Central memory CD8-positive, alpha-beta T cell (primary cell): Measurements from ENCODE around the gene MVB12A.

Experiments
- ATAC-seq: fragments of 150-1000 bp; cut with Tn5 transposase; replicated peaks from 2 replicates; pipeline ENCODE4 v1.10.0; 2022; ENCODE audit warnings: mild to moderate bottlenecking, moderate FRiP score, moderate number of reproducible peaks; ENCODE audit not compliant: poor library complexity, severe bottlenecking; ENCODE audit errors: extremely low read depth
- DNase-seq, 2 donors: peaks; one replicate each; pipeline ENCODE4 v3.0.0; 2021; ENCODE audit warnings: low spot score in 2 of 2
- H3K27ac Mint-ChIP-seq: one replicate; pipeline ENCODE4 v1.8.0; 2022; ENCODE audit warnings: low read depth, mild to moderate bottlenecking, moderate library complexity, mixed read lengths
- H3K27me3 Mint-ChIP-seq: one replicate; pipeline ENCODE4 v1.8.0; 2022; ENCODE audit warnings: mixed read lengths
- H3K36me3 Mint-ChIP-seq: one replicate; pipeline ENCODE4 v1.8.0; 2022; ENCODE audit warnings: mild to moderate bottlenecking, moderate library complexity, mixed read lengths; ENCODE audit not compliant: insufficient read depth
- H3K4me1 Mint-ChIP-seq: one replicate; pipeline ENCODE4 v1.8.0; 2022; ENCODE audit warnings: mixed read lengths
- H3K4me3 Mint-ChIP-seq: one replicate; pipeline ENCODE4 v1.8.0; 2022; ENCODE audit warnings: mild to moderate bottlenecking, moderate library complexity, mixed read lengths
- H3K9me3 Mint-ChIP-seq: one replicate; pipeline ENCODE4 v1.8.0; 2022; ENCODE audit warnings: mixed read lengths

MVB12A gene

DNA sequence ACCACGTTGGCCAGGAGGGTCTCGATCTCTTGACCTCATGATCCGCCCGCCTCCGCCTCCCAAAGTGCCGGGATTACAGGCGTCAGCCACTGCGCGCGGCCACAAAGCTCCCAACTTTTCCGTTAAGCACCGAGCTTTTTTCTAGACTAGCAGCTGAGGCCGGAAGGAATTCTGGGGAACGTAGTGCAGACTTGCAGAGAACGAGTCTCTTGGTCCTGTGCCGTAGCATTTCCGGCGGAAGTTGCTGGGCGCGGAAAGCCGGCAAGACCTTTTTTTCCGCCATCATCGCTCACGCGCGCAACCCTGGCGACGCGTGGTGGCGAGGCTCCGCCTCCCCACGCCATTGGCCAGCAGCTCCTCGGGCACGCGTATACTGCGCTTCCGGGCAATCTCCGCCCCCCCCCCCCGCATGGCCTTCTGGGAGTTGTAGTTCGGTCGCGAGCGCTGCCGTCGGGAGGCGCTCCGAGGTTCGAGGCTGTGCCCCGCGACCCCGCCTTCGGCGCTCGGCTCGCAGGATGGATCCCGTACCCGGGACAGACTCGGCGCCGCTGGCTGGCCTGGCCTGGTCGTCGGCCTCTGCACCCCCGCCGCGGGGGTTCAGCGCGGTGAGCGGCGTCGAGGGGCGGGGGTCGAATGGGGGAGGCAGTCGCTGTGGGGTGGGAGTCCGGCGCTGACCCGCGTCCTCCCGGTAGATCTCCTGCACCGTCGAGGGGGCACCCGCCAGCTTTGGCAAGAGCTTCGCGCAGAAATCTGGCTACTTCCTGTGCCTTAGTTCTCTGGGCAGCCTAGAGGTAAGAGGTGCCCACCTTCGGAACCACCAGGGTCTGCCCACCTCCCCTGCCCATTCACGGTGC lies at the start of gene MVB12A:
Gene MVB12A, plus strand, starts transcription at position 427 of the 854 bp plus-strand sequence. Its CDS starts 89 bp downstream, at position 516.
- Mint-ChIP-seq H3K36me3 (peaks cover 8% of the 10 kb centered on the region), H3K9me3 (no peaks in the 10 kb centered on the region), H3K4me3 (peak within 1 kb of the TSS; percentile 87), H3K4me1 (peaks cover 18% of the 10 kb centered on the region), H3K27ac (peak within 1 kb of the TSS; percentile 76), H3K27me3 (no peaks in the 10 kb centered on the region)
- ATAC-seq: peak; percentile 94
- DNase-seq: peak; percentile 85 to 93

DNA sequence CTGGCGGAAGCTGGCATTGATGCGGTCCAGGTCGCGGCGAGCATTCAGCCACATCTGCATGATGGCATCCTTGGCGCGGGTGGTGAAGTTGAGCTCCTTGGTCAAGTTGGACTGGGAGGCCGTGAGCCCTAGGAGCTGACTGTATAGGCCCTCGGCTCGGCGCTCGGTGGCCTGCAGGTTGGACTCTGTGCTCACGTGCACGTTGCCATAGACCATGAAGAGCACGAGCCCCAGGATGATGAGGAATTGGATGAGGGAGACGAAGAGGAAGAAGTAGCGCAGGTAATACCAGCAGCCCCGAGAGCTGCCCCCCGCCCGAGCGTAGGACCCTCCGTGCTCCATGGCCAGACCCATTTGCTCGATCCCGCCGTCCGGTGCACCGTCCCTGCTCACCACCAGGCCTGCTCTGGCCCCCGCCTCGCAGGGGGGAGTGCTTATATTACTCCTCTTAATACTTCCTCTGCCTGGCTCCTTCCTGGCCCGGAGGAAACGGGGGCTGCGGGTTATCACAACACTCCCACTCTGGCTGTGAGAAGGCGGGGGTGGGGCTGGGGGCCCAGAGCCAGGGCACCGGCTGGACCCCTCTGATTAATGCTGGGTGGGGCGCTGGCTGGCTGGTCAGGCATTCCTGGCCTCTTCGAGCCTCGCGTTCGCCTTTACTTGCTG lies 42.8 kb upstream of the MVB12A start, which contains the start of gene PLVAP:
Gene PLVAP, minus strand, starts transcription at position 408 of the 666 bp plus-strand sequence. Its CDS starts 54 bp downstream, at position 354.
- H3K9me3 Mint-ChIP-seq: no peaks in the 10 kb centered on the region
- peaks cover 25% of the 10 kb centered on the region for H3K27me3 Mint-ChIP-seq
- no peak within 1 kb of the TSS for H3K27ac Mint-ChIP-seq
- no peak for ATAC-seq
- no peak for DNase-seq
- H3K4me1 Mint-ChIP-seq: no peaks in the 10 kb centered on the region
- no peak within 1 kb of the TSS for H3K4me3 Mint-ChIP-seq
- H3K36me3 Mint-ChIP-seq: no peaks in the 10 kb centered on the region

DNA sequence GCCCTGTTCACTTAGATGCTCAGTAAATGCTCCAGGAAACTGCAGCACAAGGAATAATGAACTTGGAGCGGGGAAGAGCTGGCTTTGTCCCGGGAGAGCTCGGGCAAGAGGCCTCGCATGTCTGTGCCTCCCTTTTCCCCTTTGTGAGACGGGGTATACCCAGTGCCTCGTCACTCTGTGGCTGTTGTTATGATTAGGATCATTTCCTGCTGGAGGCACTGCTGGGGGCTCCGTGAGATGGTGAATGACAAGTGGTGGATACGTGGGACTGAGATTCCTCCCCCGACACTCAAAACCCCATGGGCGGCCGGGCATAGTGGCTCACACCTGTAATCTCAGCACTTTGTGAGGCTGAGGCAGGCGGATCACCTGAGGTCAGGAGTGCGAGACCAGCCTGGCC lies 41.6 kb upstream of the MVB12A start:
- H3K9me3 Mint-ChIP-seq: no peaks in the 10 kb centered on the region
- no peak overlapping the region for H3K4me3 Mint-ChIP-seq
- ATAC-seq (no peak), DNase-seq (no peak)
- H3K27me3 Mint-ChIP-seq: peaks cover 25% of the 10 kb centered on the region
- H3K4me1 Mint-ChIP-seq: no peaks in the 10 kb centered on the region
- H3K27ac Mint-ChIP-seq: no peak overlapping the region
- H3K36me3 Mint-ChIP-seq: no peaks in the 10 kb centered on the region

DNA sequence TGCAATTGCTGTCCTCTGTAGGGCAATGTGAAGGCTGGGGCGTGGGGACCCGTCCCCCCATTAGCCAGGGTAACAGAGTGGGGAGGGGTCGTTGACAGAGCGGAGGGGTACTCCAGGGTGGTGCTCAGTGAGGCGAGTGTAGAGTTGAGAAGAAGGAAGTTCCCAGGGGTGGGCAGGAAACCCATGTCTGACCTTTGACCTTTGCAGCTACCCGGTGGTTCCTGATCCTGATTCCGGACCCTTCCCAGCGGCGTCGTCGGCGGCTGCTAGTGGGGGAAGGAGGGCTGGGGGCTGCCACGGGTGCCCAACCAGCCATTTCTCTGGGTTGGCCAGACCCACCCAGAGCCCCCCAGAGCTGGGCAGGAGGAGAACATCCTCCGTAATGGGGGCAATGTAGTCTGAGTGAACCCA lies 40.6 kb upstream of the MVB12A start:
- ATAC-seq: no peak

DNA sequence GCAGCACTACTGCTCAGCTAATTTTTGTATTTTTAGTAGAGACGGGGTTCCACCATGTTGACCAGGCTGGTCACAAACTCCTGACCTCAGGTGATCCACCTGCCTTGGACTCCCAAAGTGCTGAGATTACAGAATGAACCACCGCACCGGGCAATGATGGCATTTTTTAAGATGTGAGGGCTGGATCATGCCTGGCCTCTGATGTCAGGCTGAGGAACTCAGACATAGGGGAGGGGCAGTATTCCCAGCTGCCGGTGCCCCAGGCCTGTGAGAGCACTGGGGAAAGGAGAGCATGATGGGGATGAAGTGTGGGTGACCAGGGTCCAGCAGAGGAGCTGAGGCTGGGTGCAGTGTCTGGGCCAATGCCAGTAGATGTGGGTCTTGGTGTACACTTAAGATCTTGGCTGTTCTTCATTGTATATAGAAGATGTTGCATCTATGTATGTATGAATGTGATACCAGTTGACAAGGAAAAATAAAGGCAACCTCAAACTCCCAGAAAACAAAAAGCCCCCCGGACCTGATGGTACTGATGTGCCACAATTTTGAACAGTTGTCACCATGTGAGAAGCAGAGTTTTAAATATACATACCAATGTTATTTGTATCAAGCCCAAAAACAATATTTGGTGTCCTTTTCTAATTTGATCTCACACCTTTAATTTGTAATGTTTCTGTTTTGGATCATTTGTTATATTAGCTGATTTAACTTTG lies 39.3 kb upstream of the MVB12A start:
- no peaks in the 10 kb centered on the region for H3K36me3 Mint-ChIP-seq
- H3K9me3 Mint-ChIP-seq: no peaks in the 10 kb centered on the region
- H3K27ac Mint-ChIP-seq: no peak overlapping the region
- H3K4me3 Mint-ChIP-seq: no peak overlapping the region
- DNase-seq (no peak), ATAC-seq (no peak)
- H3K27me3 Mint-ChIP-seq: peaks cover 25% of the 10 kb centered on the region
- no peaks in the 10 kb centered on the region for H3K4me1 Mint-ChIP-seq

More for the DNA sequence above, 40.6 kb upstream of the MVB12A start:
- Mint-ChIP-seq H3K9me3 (no peaks in the 10 kb centered on the region), H3K27ac (no peak overlapping the region), H3K27me3 (peaks cover 25% of the 10 kb centered on the region), H3K36me3 (no peaks in the 10 kb centered on the region), H3K4me3 (no peak overlapping the region), H3K4me1 (no peaks in the 10 kb centered on the region)
- no peak for DNase-seq

DNA sequence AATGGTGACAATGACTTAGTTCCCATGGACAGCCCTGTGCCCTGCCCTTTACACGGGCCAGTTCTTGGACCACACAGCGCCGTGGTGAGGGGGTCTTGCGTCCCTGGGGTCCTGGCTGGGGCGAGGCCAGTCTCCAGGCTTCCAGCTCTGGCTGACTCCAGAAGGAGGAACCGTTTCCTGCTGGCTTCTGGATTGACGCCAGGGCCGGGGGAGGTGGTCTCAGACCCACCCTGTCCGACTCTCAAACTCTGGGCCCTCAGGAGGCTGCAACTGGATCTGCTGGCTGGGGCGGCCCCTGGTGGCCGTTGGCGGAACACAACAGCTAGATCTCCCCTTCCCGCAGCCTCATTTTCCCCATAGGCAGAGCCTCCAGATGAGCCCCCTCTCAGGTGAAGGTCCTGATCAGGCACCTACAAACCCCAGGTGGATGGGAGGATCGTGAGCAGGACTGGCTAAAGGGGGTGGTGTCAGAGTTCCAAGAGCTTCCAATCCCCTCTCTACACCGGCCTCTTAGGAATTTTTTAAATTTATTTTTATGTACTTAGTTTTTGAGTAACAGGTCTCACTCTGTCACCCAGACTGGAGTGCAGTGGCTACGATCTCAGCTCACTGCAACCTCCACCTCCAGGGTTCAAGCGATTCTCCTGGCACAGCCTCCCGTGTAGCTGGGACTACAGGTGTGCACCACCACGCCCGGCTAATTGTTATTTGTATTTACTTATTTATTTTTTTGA lies 33.8 kb upstream of the MVB12A start:
- ATAC-seq (no peak), DNase-seq (peak; percentile 26 to 47)
- Mint-ChIP-seq H3K27ac (no peak overlapping the region), H3K27me3 (no peaks in the 10 kb centered on the region), H3K4me3 (no peak overlapping the region), H3K9me3 (no peaks in the 10 kb centered on the region), H3K4me1 (peaks cover 5% of the 10 kb centered on the region), H3K36me3 (peaks cover 4% of the 10 kb centered on the region)

DNA sequence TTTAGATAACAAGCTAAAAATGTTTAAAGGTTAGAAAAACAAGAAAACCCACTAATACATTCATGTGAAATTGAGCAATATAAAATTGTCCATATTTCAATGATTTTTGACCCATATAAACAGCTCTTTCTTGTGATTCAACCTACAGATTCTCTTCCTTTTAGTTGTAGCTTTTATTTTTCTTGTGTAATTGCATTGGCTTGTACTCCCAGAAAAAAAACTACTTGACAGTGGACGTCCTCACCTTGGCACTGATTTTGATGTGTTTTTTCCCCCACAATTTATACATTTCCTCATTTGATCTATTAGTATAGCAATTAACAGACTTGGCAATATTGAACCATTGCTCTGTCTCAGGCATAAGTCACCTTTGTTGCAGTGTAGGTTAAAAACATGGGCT lies 30.6 kb upstream of the MVB12A start:
- Mint-ChIP-seq H3K4me3 (no peak overlapping the region), H3K9me3 (no peaks in the 10 kb centered on the region), H3K27me3 (no peaks in the 10 kb centered on the region), H3K27ac (no peak overlapping the region), H3K36me3 (peaks cover 8% of the 10 kb centered on the region), H3K4me1 (peaks cover 13% of the 10 kb centered on the region)
- DNase-seq (no peak), ATAC-seq (no peak)

DNA sequence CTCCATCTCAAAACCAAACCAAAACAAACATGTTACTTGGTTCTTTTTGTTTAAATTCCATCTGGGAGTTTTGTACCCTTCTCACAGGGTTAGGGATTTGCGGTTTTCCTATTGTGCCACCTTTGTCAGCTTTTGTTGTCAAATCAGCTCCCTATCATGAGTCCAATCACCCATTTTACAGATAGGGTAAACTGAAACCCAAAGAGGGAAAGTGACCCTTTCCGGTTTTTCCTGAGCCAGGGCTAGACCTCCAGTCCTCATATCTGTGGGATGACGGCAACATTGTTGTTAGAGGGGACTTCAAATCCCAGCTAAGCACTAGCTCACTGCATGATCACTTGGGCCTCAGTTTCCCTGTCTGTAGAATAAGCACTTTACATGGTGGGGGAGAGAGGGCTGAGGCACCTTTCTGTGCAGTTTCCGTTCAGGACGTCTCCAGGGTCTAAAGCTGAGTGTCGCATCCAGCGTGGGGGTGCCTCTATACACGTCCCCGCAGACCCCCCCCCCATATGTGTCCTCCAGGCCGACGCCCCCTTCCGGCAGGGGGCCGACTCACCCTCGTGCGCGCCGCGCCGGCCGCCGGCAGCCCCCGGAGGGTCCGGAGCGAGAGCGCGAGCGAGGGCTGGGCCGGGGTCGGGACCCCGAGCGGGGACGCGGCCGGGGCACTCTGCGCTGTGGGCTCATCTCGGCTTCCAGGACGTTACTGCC lies 29.7 kb upstream of the MVB12A start:
- H3K4me3 Mint-ChIP-seq: peak overlapping the region; percentile 84
- peaks cover 8% of the 10 kb centered on the region for H3K36me3 Mint-ChIP-seq
- DNase-seq (no peak), ATAC-seq (no peak)
- H3K9me3 Mint-ChIP-seq: no peaks in the 10 kb centered on the region
- H3K4me1 Mint-ChIP-seq: peaks cover 13% of the 10 kb centered on the region
- H3K27ac Mint-ChIP-seq: peak overlapping the region; percentile 33
- no peaks in the 10 kb centered on the region for H3K27me3 Mint-ChIP-seq

DNA sequence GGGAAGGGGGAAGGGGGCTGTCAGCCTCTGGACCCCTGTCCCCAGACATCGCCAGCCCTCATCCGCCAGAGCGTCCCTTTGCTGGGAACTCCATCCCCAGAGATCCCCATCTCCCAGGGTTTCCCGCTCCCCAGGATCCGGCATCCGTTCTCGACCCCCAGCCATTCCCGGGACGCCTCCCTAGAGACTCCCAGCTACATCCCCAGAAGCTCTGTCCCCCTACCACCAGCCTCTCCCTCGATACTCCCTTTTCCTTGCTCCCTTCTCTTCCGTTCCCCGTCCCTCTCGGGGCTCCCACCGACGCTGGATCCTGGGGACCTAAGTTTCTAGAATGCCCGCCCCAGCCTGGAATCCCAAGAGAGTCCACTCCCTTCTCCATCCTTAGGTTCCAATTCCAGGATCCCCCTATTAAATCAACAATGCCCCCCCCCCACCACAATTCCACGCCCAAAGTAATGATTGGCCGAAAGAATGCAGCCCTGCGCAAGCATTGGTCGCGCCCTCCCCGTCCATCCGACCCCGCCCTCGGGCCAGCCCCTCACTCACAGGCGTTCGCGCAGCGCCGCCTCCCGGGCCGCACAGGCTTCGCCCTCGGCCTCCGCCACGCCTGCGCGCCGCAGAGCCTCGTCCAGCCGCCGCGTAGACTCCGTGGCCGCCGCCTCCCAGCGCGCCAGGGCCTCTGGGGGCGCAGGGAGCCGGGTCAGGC lies 29.0 kb upstream of the MVB12A start:
- Mint-ChIP-seq H3K4me3 (peak overlapping the region; percentile 84), H3K27ac (peak overlapping the region; percentile 33), H3K27me3 (no peaks in the 10 kb centered on the region), H3K4me1 (peaks cover 13% of the 10 kb centered on the region), H3K9me3 (no peaks in the 10 kb centered on the region), H3K36me3 (peaks cover 10% of the 10 kb centered on the region)
- peak; percentile 97 for ATAC-seq
- DNase-seq: peak; percentile 67 to 77

DNA sequence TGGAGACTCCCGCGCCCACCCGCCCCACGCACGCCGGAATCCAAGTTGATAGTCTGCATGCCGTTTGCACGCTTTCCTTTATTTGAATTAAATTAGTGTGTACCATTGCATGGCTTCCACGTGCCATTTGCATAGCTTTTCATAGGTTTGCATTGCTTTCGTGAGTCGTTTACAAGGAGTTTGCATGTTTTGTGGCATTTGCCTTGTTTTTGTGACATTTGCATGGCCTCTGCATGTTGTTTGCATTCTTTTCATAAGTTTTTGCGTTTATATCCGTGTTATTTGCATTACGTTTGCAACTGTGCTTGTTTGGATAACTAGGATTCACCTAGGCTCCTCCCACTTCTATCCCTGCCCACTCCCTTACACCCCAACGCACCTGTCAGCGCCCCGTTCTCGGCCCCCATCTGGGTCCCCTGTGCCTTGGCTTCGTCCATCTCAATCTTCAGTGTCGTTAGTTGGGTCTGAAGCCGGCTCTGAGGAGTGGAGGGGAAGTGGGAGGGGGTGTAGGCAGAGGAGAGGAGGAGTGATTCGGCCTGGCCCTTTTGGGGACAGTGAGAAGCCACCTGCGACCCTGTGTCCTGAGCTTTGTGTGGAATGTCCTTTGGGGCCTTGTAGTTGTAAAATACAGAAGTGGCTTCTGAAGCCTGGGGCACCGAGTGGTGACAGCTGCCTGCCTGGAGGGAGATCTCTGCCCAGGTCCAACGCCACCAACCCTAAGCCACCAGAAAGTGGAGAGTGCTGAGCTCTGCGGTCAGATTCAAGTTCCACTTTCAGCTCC lies 28.3 kb upstream of the MVB12A start:
- H3K9me3 Mint-ChIP-seq: no peaks in the 10 kb centered on the region
- no peak for ATAC-seq
- no peak for DNase-seq
- peaks cover 13% of the 10 kb centered on the region for H3K4me1 Mint-ChIP-seq
- peak overlapping the region; percentile 84 for H3K4me3 Mint-ChIP-seq
- peaks cover 11% of the 10 kb centered on the region for H3K36me3 Mint-ChIP-seq
- no peaks in the 10 kb centered on the region for H3K27me3 Mint-ChIP-seq
- H3K27ac Mint-ChIP-seq: no peak overlapping the region

DNA sequence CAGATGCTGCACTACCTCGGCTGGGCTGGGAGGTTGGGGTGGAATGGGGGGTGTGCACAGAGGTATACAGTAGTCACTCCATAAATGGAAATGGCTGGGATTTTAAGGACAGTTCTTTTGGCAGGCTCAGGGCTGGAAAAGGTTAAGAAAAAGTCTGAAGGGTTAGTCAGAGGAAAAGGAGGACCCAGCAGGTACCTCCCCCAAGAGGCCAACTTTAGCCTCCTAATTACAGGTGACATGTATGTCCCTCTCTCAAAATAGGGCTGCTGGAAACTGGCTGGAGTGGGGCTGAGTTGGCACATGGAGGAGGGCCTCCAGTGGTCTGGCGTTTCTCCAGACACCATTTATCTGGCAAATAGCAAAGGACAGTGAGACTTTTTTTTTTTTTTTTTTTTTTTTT lies 26.8 kb upstream of the MVB12A start:
- no peaks in the 10 kb centered on the region for H3K9me3 Mint-ChIP-seq
- peaks cover 11% of the 10 kb centered on the region for H3K36me3 Mint-ChIP-seq
- H3K27me3 Mint-ChIP-seq: no peaks in the 10 kb centered on the region
- DNase-seq (no peak), ATAC-seq (no peak)
- peaks cover 13% of the 10 kb centered on the region for H3K4me1 Mint-ChIP-seq
- no peak overlapping the region for H3K4me3 Mint-ChIP-seq
- no peak overlapping the region for H3K27ac Mint-ChIP-seq
